GM21526 (cell line): Measurements from ENCODE around the gene EFCAB6.

Source experiments
- ATAC-seq: cut with Tn5 transposase; IDR thresholded peaks from one replicate; pipeline ENCODE4 v1.9.1; 2021; ENCODE audit warnings: moderate library complexity; ENCODE audit not compliant: unreplicated experiment, low FRiP score

EFCAB6 gene

GRCh38 chr22:43818981-43819380 lies 6.9 kb upstream of the EFCAB6 start:
- ATAC-seq, result no peak

- no peak for ATAC-seq
These were observed 5.3 kb upstream of the EFCAB6 start for GRCh38 chr22:43817402-43817801.

- no peak for ATAC-seq
These were observed 2.2 kb upstream of the EFCAB6 start for GRCh38 chr22:43814264-43814663.

GRCh38 chr22:43812890-43813289 lies 785 bp upstream of the EFCAB6 start:
- ATAC-seq, result no peak

GRCh38 chr22:43811777-43812148 lies 342 bp downstream of the EFCAB6 start:
- peak; percentile 17 for ATAC-seq

- no peak for ATAC-seq
These were observed 9.1 kb downstream of the EFCAB6 start for GRCh38 chr22:43802897-43803495.

GRCh38 chr22:43800970-43801369 lies 11.1 kb downstream of the EFCAB6 start:
- no peak for ATAC-seq

- ATAC-seq, result peak; percentile 66
These were observed 13.6 kb downstream of the EFCAB6 start for GRCh38 chr22:43798492-43798891.

- ATAC-seq, result no peak
These were observed 15.5 kb downstream of the EFCAB6 start for GRCh38 chr22:43796567-43796966.

GRCh38 chr22:43795320-43795719 lies 16.8 kb downstream of the EFCAB6 start:
- ATAC-seq, result no peak

- no peak for ATAC-seq
These were observed 19.2 kb downstream of the EFCAB6 start for GRCh38 chr22:43792905-43793304.

GRCh38 chr22:43789452-43789851 lies 22.7 kb downstream of the EFCAB6 start:
- no peak for ATAC-seq

- ATAC-seq, result no peak
These were observed 28.3 kb downstream of the EFCAB6 start for GRCh38 chr22:43783777-43784176.

- no peak for ATAC-seq
These were observed 29.7 kb downstream of the EFCAB6 start for GRCh38 chr22:43782448-43782847.

- ATAC-seq, result no peak
These were observed 34.8 kb downstream of the EFCAB6 start for GRCh38 chr22:43777286-43777685.

GRCh38 chr22:43776081-43776670 lies 35.9 kb downstream of the EFCAB6 start:
- no peak for ATAC-seq

- ATAC-seq, result no peak
These were observed 37.7 kb downstream of the EFCAB6 start for GRCh38 chr22:43774318-43774915.

- ATAC-seq, result no peak
These were observed 39.3 kb downstream of the EFCAB6 start for GRCh38 chr22:43772831-43773230.

GRCh38 chr22:43755452-43755851 lies 56.7 kb downstream of the EFCAB6 start:
- ATAC-seq, result no peak

GRCh38 chr22:43755011-43755410 lies 57.1 kb downstream of the EFCAB6 start:
- ATAC-seq, result no peak

- no peak for ATAC-seq
These were observed 57.9 kb downstream of the EFCAB6 start for GRCh38 chr22:43754176-43754575.

- ATAC-seq, result no peak
These were observed 58.4 kb downstream of the EFCAB6 start for GRCh38 chr22:43753688-43754087.
